CD4-positive, alpha-beta T cell (primary cell): Measurements from ENCODE around the gene FBXL17. TPM values are rescaled to one million over a fixed set of nuclear protein-coding genes. Genes with fewer than 3 reads are reported as not detected.

Source experiments
- ATAC-seq: fragments of 200-7000 bp; cut with Tn5 transposase; one replicate; pipeline ENCODE4 v1.10.0; 2022; ENCODE audit warnings: mild to moderate bottlenecking; ENCODE audit not compliant: poor library complexity
- CTCF ChIA-PET: fragments of 350-600 bp; sonication (Branson Sonifier 250); formaldehyde crosslinking; loops from one replicate; lab custom pipeline; 2021; ENCODE audit warnings: antibody characterized with exemption, inconsistent platforms; lab: Charles Lee
- POLR2A ChIA-PET: fragments of 350-600 bp; sonication (Branson Sonifier 250); formaldehyde crosslinking; loops from one replicate; lab custom pipeline; 2021; ENCODE audit warnings: antibody characterized with exemption, inconsistent platforms; lab: Charles Lee
- DNase-seq, 14 experiments: peaks; one replicate each; pipeline ENCODE4 v3.0.0-alpha.2; 2013 to 2020; ENCODE audit warnings: mixed read lengths in 2 of 14
- H3K27ac ChIP-seq, 2 donors: one replicate each; pipeline versions ENCODE4 v1.5.1 to v1.7.0; 2013; ENCODE audit warnings: low read length in 2 of 2, low read depth in 1 of 2, mild to moderate bottlenecking in 1 of 2
- H3K27me3 ChIP-seq, 2 experiments: 1 replicate in 1 of 2; 2 replicates in 1 of 2; pipeline versions ENCODE4 v1.6.1 to v1.7.0; 2013; ENCODE audit warnings: low read length in 2 of 2, control low read depth in 1 of 2, mild to moderate bottlenecking in 1 of 2, moderate library complexity in 1 of 2; ENCODE audit not compliant: insufficient read depth in 2 of 2, control insufficient read depth in 1 of 2
- H3K36me3 ChIP-seq: one replicate; pipeline ENCODE4 v1.6.1; 2013; ENCODE audit warnings: low read length, control low read depth; ENCODE audit not compliant: insufficient read depth
- H3K4me1 ChIP-seq: one replicate; pipeline ENCODE4 v1.6.1; 2013; ENCODE audit warnings: low read length, control low read depth; ENCODE audit not compliant: insufficient read depth
- H3K4me3 ChIP-seq: one replicate; pipeline ENCODE4 v1.5.1; 2013; ENCODE audit warnings: mild to moderate bottlenecking, low read length, moderate library complexity
- H3K9me3 ChIP-seq, 2 experiments: 1 replicate in 1 of 2; 2 replicates in 1 of 2; pipeline versions ENCODE4 v1.6.1 to v1.7.0; 2013; ENCODE audit warnings: low read length in 2 of 2, mild to moderate bottlenecking in 2 of 2, control low read depth in 1 of 2, moderate library complexity in 1 of 2; ENCODE audit not compliant: control insufficient read depth in 1 of 2, insufficient read depth in 1 of 2
- H3K27ac Mint-ChIP-seq: one replicate; pipeline ENCODE4 v1.8.0; 2020; ENCODE audit warnings: mixed read lengths
- H3K27me3 Mint-ChIP-seq: one replicate; pipeline ENCODE4 v1.8.0; 2021; ENCODE audit warnings: mixed read lengths
- H3K36me3 Mint-ChIP-seq: one replicate; pipeline ENCODE4 v1.8.0; 2021; ENCODE audit warnings: low read depth, mixed read lengths
- H3K4me1 Mint-ChIP-seq: one replicate; pipeline ENCODE4 v1.8.0; 2021; ENCODE audit warnings: low read depth, mixed read lengths
- H3K4me3 Mint-ChIP-seq: one replicate; pipeline ENCODE4 v1.8.0; 2020; ENCODE audit warnings: mild to moderate bottlenecking, mixed read lengths
- H3K9me3 Mint-ChIP-seq: one replicate; pipeline ENCODE4 v1.8.0; 2020; ENCODE audit warnings: mixed read lengths
- CTCF ChIP-seq: fragments of 200-600 bp; IDR thresholded peaks from one replicate; pipeline ENCODE4 v1.8.0; 2022; ENCODE audit warnings: antibody characterized with exemption, mild to moderate bottlenecking
- intact Hi-C, 2 experiments: fragments of 100-400 bp; cut with DNase I in 1 of 2; cut with micrococcal nuclease in 1 of 2; formaldehyde crosslinking; loops; one replicate each; pipeline versions ENCODE4 v1.15.1 to v1.9.0; 2023 to 2025; cut with DNase I, micrococcal nuclease
- polyA plus RNA-seq, 2 donors: library from polyadenylated mRNA; unstranded; fragments of 120-200 nt; gene quantifications; one replicate each; pipeline ENCODE4 v1.2.1, GENCODE V29; 2013
- total RNA-seq, 174 experiments: library from RNA in 2 of 174; stranded (reverse) in 2 of 174; gene quantifications; one replicate each; pipeline ENCODE4 v1.2.3 and lab custom pipeline; 2021 to 2026

Gene FBXL17
- total RNA-seq (10 to 100 TPM; 17.9 to 21.1 TPM), total RNA-seq (lab: John Stamatoyannopoulos, UW) (6.4 to 54.6 (median 28.5) reads per million in 172 experiments)
- 16.1 TPM for polyA plus RNA-seq (2013, experiment 1 of 2)
- polyA plus RNA-seq (2013, experiment 2 of 2), result 24.6 TPM

- Mint-ChIP-seq H3K27ac (peak within 1 kb of the TSS; percentile 94), H3K4me1 (peaks cover 47% of the 10 kb centered on the region), H3K9me3 (peaks cover 2% of the 10 kb centered on the region), H3K36me3 (peaks cover 30% of the 10 kb centered on the region), H3K4me3 (peak within 1 kb of the TSS; percentile 90), H3K27me3 (no peaks in the 10 kb centered on the region)
- H3K27ac ChIP-seq, result peak within 1 kb of the TSS; percentile 88 to 98
- DNase-seq (peak; percentile 83 to 97 (median 87)), ATAC-seq (peak; percentile 76)
- H3K4me3 ChIP-seq, result peak within 1 kb of the TSS; percentile 63
- no peaks in the 10 kb centered on the region for H3K36me3 ChIP-seq
- no peak for TF ChIP-seq CTCF
- CTCF ChIA-PET, result interaction anchor here (0.8 kb wide), 1 partner anchor 123 kb away, joined by 3 read pairs; no protein-coding TSS in a partner anchor
- H3K9me3 ChIP-seq, result no peaks in the 10 kb centered on the region
- intact Hi-C loops, result loop anchor here (2.0 to 10.0 kb wide), 6 partner anchors 365 to 1313 kb away; partner anchors contain the start of genes FER (in 2 of the 2), MAN2A1 (in 1 of the 2) and PJA2 (in 1 of the 2)
- H3K4me1 ChIP-seq, result peaks cover 13% of the 10 kb centered on the region
- POLR2A ChIA-PET, result interaction anchor here (0.7 to 2.9 kb wide), 25 partner anchors 8 to 1540 kb away, joined by 3 to 59 read pairs (median 5); partner anchors contain the start of genes FER, MAN2A1 and PJA2
- no peaks in the 10 kb centered on the region for H3K27me3 ChIP-seq
Measured at GRCh38 chr5:108381954-108382783, at the start of gene FBXL17. Gene FBXL17 (minus strand): TSS chr5:108382098.

GRCh38 chr5:108430931-108431608 is 49.2 kb upstream of the FBXL17 start:
- H3K9me3 ChIP-seq, result no peaks in the 10 kb centered on the region
- no peaks in the 10 kb centered on the region for H3K36me3 ChIP-seq
- ChIA-PET POLR2A (no interaction called here), CTCF (no interaction called here)
- no peak for ATAC-seq
- no peaks in the 10 kb centered on the region for H3K9me3 Mint-ChIP-seq
- DNase-seq, result no peak
- no peak overlapping the region for H3K27ac ChIP-seq
- no peak for TF ChIP-seq CTCF
- no peak overlapping the region for H3K4me3 Mint-ChIP-seq
- peaks cover 4 to 6% of the 10 kb centered on the region in 2 experiments for H3K27me3 ChIP-seq
- no peak overlapping the region for H3K27ac Mint-ChIP-seq
- H3K4me1 ChIP-seq, result no peaks in the 10 kb centered on the region
- intact Hi-C loops, result no loop called here
- H3K4me3 ChIP-seq, result no peak overlapping the region
- peaks cover 16% of the 10 kb centered on the region for H3K27me3 Mint-ChIP-seq
- no peaks in the 10 kb centered on the region for H3K4me1 Mint-ChIP-seq
- H3K36me3 Mint-ChIP-seq, result no peaks in the 10 kb centered on the region

- Histone ChIP-seq H3K27ac (no peak overlapping the region), H3K36me3 (no peaks in the 10 kb centered on the region), H3K9me3 (peaks cover 0 to 12% of the 10 kb centered on the region in 2 experiments), H3K27me3 (no peaks in the 10 kb centered on the region), H3K4me1 (no peaks in the 10 kb centered on the region), H3K4me3 (no peak overlapping the region)
- DNase-seq (no peak), ATAC-seq (no peak)
- no peaks in the 10 kb centered on the region for H3K4me1 Mint-ChIP-seq
- no peak overlapping the region for H3K4me3 Mint-ChIP-seq
- CTCF ChIA-PET, result no interaction called here
- POLR2A ChIA-PET, result interaction anchor here (1.3 kb wide), 1 partner anchor 39 kb away, joined by 3 read pairs; no protein-coding TSS in a partner anchor
- H3K27me3 Mint-ChIP-seq, result peaks cover 28% of the 10 kb centered on the region
- no peak overlapping the region for H3K27ac Mint-ChIP-seq
- intact Hi-C loops, result no loop called here
- no peak for TF ChIP-seq CTCF
- H3K9me3 Mint-ChIP-seq, result peaks cover 13% of the 10 kb centered on the region
- no peaks in the 10 kb centered on the region for H3K36me3 Mint-ChIP-seq
Measured at GRCh38 chr5:108421713-108422112, 39.8 kb upstream of the FBXL17 start.
